Mesendoderm (in vitro differentiated cells): ENCODE results near the gene MRLN.
"Not testable (repeated sequence)": the region's sequence is repeated elsewhere in the genome, so short reads cannot be mapped to it uniquely, and the experiment has no call there.

Experiments used
- DNase-seq: peaks from one replicate; pipeline ENCODE4 v3.0.0; 2013
- H2AK5ac ChIP-seq: 2 replicates; pipeline ENCODE4 v1.6.1; 2013; ENCODE audit warnings: low read length, inconsistent platforms
- H2BK120ac ChIP-seq: 2 replicates; pipeline ENCODE4 v1.6.1; 2013; ENCODE audit warnings: low read depth, mild to moderate bottlenecking, low read length, moderate library complexity, mixed read lengths
- H2BK15ac ChIP-seq: replicated peaks from 2 replicates; pipeline ENCODE4 v1.6.1; 2013; ENCODE audit warnings: low read depth, mild to moderate bottlenecking, moderate library complexity
- H2BK5ac ChIP-seq: 2 replicates; pipeline ENCODE4 v1.6.1; 2013; ENCODE audit warnings: low read length, inconsistent platforms
- H3K18ac ChIP-seq: 2 replicates; pipeline ENCODE4 v1.6.1; 2013; ENCODE audit warnings: mild to moderate bottlenecking, low read length, mixed read lengths
- H3K23ac ChIP-seq: one replicate; pipeline ENCODE4 v1.6.1; 2013; ENCODE audit warnings: low read length
- H3K27ac ChIP-seq: 2 replicates; pipeline ENCODE4 v1.5.1; 2013; ENCODE audit warnings: low read depth, mild to moderate bottlenecking, inconsistent platforms, low read length, moderate library complexity
- H3K27me3 ChIP-seq: 2 replicates; pipeline ENCODE4 v1.6.1; 2013; ENCODE audit warnings: low read length, control low read depth, mild to moderate bottlenecking, inconsistent platforms; ENCODE audit not compliant: insufficient read depth, poor library complexity
- H3K36me3 ChIP-seq: 2 replicates; pipeline ENCODE4 v1.6.1; 2013; ENCODE audit warnings: low read length, inconsistent platforms; ENCODE audit not compliant: control insufficient read depth, insufficient read depth
- H3K4ac ChIP-seq: one replicate; pipeline ENCODE4 v1.6.1; 2013; ENCODE audit warnings: low read depth, mild to moderate bottlenecking, low read length, moderate library complexity
- H3K4me1 ChIP-seq: 2 replicates; pipeline ENCODE4 v1.6.1; 2013; ENCODE audit warnings: low read depth, low read length, inconsistent platforms; ENCODE audit not compliant: control insufficient read depth
- H3K4me2 ChIP-seq: 2 replicates; pipeline ENCODE4 v1.6.1; 2013; ENCODE audit warnings: low read length
- H3K4me3 ChIP-seq: 2 replicates; pipeline ENCODE4 v1.5.1; 2013; ENCODE audit warnings: mild to moderate bottlenecking, low read length
- H3K56ac ChIP-seq: one replicate; pipeline ENCODE4 v1.6.1; 2013; ENCODE audit warnings: low read length
- H3K79me1 ChIP-seq: 2 replicates; pipeline ENCODE4 v1.6.1; 2013; ENCODE audit warnings: low read length, inconsistent platforms
- H3K79me2 ChIP-seq: 2 replicates; pipeline ENCODE4 v1.6.1; 2013; ENCODE audit warnings: mild to moderate bottlenecking, low read length; ENCODE audit not compliant: control insufficient read depth, insufficient read depth
- H3K9ac ChIP-seq: 2 replicates; pipeline ENCODE4 v1.6.1; 2013; ENCODE audit warnings: low read length, inconsistent platforms
- H4K5ac ChIP-seq: one replicate; pipeline ENCODE4 v1.6.1; 2013; ENCODE audit warnings: low read length
- H4K8ac ChIP-seq: one replicate; pipeline ENCODE4 v1.6.1; 2013; ENCODE audit warnings: low read depth, mild to moderate bottlenecking, control low read depth, low read length, moderate library complexity
- WGBS: extraction: QIAGEN DNeasy Blood & Tissue Kit; methylation state at CpG from one replicate; pipeline ENCODE4 v1.1.7; 2013; ENCODE audit warnings: low lambda C conversion rate, missing lambda C conversion rate; ENCODE audit not compliant: insufficient coverage; ENCODE audit errors: extremely low coverage; 5-methylcytosine and 5-hydroxymethylcytosine counted together

MRLN gene

DNA sequence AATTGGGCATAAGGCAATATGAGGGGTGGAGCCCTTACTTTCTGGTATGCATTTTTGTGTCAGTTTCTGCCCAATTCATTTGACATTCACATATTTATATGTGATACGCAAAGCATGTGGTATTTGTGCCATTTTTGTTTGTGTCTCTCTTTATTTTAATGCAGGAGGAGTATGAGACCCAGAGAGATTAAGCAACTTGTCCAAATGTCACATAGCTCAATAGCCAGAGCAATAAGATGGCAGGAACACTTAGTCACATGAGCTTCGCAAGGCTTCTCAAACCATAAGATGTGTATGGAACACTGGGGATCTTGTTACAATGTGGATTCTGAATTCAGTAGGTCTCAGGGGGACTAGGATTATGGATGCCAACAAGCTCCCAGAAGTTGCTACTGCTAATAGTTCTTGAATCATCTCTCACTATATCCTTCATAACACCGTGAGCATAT lies 19.2 kb downstream of the MRLN start:
- no peaks in the 10 kb centered on the region for H3K79me1 ChIP-seq
- H3K4me3 ChIP-seq, result no peak overlapping the region
- H3K23ac ChIP-seq, result no peak overlapping the region
- H3K9ac ChIP-seq, result no peak overlapping the region
- WGBS, result no CpG with 5 or more reads among the region's 3 CpGs
- no peak overlapping the region for H2BK120ac ChIP-seq
- no peaks in the 10 kb centered on the region for H3K36me3 ChIP-seq
- no peak overlapping the region for H2BK5ac ChIP-seq
- no peak overlapping the region for H2BK15ac ChIP-seq
- H3K27me3 ChIP-seq, result no peaks in the 10 kb centered on the region
- no peak overlapping the region for H4K5ac ChIP-seq
- no peak overlapping the region for H3K18ac ChIP-seq
- H3K4ac ChIP-seq, result no peak overlapping the region
- no peak overlapping the region for H3K27ac ChIP-seq
- H3K79me2 ChIP-seq, result no peaks in the 10 kb centered on the region
- no peak overlapping the region for H2AK5ac ChIP-seq
- H4K8ac ChIP-seq, result no peak overlapping the region
- no peaks in the 10 kb centered on the region for H3K4me1 ChIP-seq
- DNase-seq, result no peak
- no peak overlapping the region for H3K4me2 ChIP-seq
- no peak overlapping the region for H3K56ac ChIP-seq

DNA sequence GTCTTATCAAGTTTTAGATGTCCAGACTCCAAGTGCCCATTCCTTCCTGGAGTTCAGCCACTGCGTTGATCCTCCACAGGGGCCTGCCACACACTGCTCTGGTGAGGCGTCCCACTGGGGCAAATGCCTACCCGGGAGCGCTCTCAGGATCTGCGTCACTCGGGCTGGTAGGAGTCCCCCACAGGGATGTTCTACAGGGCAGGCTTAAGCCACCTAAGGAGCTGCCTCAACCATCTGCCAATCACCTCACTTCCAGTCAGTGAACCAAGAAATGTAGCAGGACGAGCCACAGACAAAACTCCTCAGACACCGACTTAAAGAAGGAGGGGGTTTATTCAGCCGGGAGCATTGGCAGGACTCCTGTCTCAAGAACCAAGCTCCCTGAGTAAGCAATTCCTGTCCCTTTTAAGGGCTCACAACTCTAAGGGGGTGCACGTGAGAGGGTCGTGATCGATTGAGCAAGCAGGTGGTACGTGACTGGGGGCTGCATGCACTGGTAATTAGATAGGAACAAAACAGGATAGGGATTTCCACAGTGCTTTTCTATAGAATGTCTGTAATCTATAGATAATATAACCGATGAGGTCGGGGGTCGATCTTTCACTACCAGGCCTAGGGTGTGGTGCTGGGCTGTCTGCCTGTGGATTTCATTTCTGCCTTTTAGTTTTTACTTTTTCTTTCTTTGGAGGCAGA lies 19.8 kb downstream of the MRLN start:
- H3K79me1 ChIP-seq, H2BK120ac ChIP-seq, H2BK15ac ChIP-seq, DNase-seq, H4K8ac ChIP-seq, H4K5ac ChIP-seq, H3K18ac ChIP-seq, H3K27ac ChIP-seq, H3K23ac ChIP-seq, H2AK5ac ChIP-seq, H3K4me1 ChIP-seq, H3K9ac ChIP-seq, H3K4me3 ChIP-seq, H3K4ac ChIP-seq, H3K27me3 ChIP-seq, H3K4me2 ChIP-seq, H3K36me3 ChIP-seq, H2BK5ac ChIP-seq, H3K79me2 ChIP-seq, H3K56ac ChIP-seq: not testable (repeated sequence)
- WGBS, result no CpG with 5 or more reads among the region's 16 CpGs

DNA sequence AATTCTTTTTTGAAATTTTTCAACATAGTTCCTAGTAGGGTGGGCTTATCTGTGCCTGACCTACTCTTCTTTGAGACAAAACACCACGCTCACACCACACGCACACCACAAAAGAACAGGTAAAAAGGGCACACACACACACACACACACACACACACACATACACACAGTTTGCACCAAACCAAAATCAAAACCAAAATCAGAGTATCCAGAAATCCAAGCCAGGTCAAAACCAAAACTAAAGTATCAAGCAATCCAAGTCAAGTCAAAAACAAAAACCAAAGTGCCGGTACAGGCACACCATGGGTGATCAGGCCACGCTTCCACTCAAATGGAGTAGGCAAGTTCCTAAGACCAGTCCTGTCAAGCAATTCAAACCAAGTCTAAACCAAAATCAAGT lies 20.4 kb downstream of the MRLN start:
- not testable (repeated sequence) for H3K56ac ChIP-seq, H3K27ac ChIP-seq, H3K18ac ChIP-seq, H3K23ac ChIP-seq, H3K79me1 ChIP-seq, H3K36me3 ChIP-seq, H3K4me1 ChIP-seq, H2BK120ac ChIP-seq, H3K4ac ChIP-seq, H3K79me2 ChIP-seq, DNase-seq, H3K4me3 ChIP-seq, H2BK5ac ChIP-seq, H3K4me2 ChIP-seq, H3K27me3 ChIP-seq, H2BK15ac ChIP-seq, H4K5ac ChIP-seq, H3K9ac ChIP-seq, H2AK5ac ChIP-seq, H4K8ac ChIP-seq
- WGBS, result no CpG with 5 or more reads among the region's 4 CpGs

DNA sequence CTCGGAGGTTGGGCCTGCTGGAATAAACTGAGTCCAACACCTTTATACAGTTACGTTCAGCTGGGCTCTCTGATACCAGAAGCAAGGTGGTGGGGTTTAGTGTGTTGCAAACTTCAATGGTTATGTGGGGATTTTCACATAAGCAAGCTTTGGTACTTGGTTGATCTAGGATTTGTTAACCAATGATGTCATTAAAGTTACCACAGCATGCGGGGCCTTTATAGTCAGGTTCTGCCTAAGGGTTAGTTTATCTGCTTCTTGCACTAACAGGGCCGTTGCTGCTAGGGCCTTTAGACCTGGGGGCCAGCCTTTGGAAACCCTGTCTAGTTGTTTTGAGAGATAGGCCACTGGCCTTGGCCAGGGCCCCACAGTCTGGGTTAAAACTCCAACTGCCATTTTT lies 24.1 kb downstream of the MRLN start:
- not testable (repeated sequence) for H2BK5ac ChIP-seq, H4K8ac ChIP-seq, H2AK5ac ChIP-seq, H2BK15ac ChIP-seq, H3K4me1 ChIP-seq, H3K4ac ChIP-seq, H3K4me2 ChIP-seq, H3K9ac ChIP-seq, H3K27me3 ChIP-seq, DNase-seq, H3K4me3 ChIP-seq, H3K18ac ChIP-seq, H2BK120ac ChIP-seq, H4K5ac ChIP-seq, H3K56ac ChIP-seq, H3K79me2 ChIP-seq, H3K79me1 ChIP-seq, H3K36me3 ChIP-seq, H3K27ac ChIP-seq, H3K23ac ChIP-seq
- WGBS, result no CpG with 5 or more reads among the region's 4 CpGs

DNA sequence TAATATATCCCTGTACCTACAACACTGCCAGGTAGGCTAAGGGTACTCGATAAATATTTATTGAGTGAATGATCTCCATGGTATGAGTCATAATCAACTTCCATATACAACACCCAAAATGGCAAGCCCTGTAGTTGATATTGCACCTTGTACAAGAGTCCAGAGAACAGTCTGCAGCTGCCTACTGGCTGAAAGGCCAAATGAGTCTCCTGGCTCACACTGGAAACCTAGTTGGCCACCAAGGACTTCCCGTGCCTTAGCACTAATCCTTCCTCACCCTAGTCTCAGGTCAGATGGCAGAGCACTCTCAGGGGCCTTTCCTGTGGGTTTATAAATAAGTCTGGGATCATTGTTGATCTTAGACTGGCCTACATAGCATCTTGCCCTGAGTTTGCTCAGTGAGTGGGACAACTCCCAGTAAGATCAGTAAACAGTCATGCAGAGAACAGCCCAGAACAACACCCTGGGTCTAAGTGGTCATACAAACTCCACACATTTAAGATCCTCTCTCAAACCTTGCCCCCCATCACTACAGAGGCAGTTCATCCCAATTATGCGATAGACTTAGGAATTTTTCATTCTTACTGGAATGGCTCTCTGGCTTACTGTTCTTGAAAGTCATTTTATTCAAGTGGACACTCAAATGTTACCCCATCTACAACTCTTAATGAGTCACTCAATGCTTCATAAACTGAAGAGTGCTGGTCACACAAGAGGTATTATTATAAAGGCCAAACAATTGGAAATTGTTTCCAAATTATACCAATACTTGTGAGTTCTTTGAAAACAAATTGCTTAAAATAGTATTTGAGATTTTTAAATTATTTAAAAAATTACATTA lies 28.9 kb downstream of the MRLN start:
- H3K4me2 ChIP-seq, result no peak overlapping the region
- no peaks in the 10 kb centered on the region for H3K27me3 ChIP-seq
- H2BK15ac ChIP-seq, result no peak overlapping the region
- no peaks in the 10 kb centered on the region for H3K79me1 ChIP-seq
- no peak overlapping the region for H4K5ac ChIP-seq
- no peak overlapping the region for H3K23ac ChIP-seq
- no peak overlapping the region for H3K27ac ChIP-seq
- no peak overlapping the region for H3K56ac ChIP-seq
- DNase-seq, result no peak
- no peaks in the 10 kb centered on the region for H3K79me2 ChIP-seq
- no peak overlapping the region for H3K9ac ChIP-seq
- H3K36me3 ChIP-seq, result no peaks in the 10 kb centered on the region
- H3K4me3 ChIP-seq, result no peak overlapping the region
- no peak overlapping the region for H2BK5ac ChIP-seq
- no peak overlapping the region for H3K4ac ChIP-seq
- H2AK5ac ChIP-seq, result no peak overlapping the region
- WGBS, result no CpG with 5 or more reads among the region's 3 CpGs
- no peak overlapping the region for H4K8ac ChIP-seq
- no peak overlapping the region for H3K18ac ChIP-seq
- no peaks in the 10 kb centered on the region for H3K4me1 ChIP-seq
- no peak overlapping the region for H2BK120ac ChIP-seq
